Kidney epithelial cell (primary cell): ENCODE results near the gene CABP1. TPM values are rescaled to one million over a fixed set of nuclear protein-coding genes. Genes with fewer than 3 reads are reported as not detected.

Experiments
- DNase-seq: peaks from one replicate; pipeline ENCODE4 v3.0.0-alpha.2; 2010; ENCODE audit warnings: low read depth
- H3K27me3 ChIP-seq: 2 replicates; pipeline ENCODE4 v1.6.0; 2011; ENCODE audit warnings: low read length; ENCODE audit not compliant: control insufficient read depth, insufficient read depth
- H3K36me3 ChIP-seq: 2 replicates; pipeline ENCODE4 v1.5.1; 2011; ENCODE audit warnings: low read length; ENCODE audit not compliant: control insufficient read depth, insufficient read depth
- H3K4me3 ChIP-seq: 2 replicates; pipeline ENCODE4 v1.5.1; 2011; ENCODE audit warnings: low read depth, mild to moderate bottlenecking, control low read depth, low read length
- CTCF ChIP-seq: IDR thresholded peaks from 2 replicates; pipeline ENCODE4 v1.5.1; 2011; ENCODE audit warnings: mild to moderate bottlenecking, moderate library complexity, low read length, control low read depth, inconsistent platforms; ENCODE audit not compliant: insufficient read depth, poor library complexity, severe bottlenecking
- total RNA-seq: library from RNA; depleted of rRNA; stranded (reverse); fragments of >200 nt; gene quantifications from 2 replicates; pipeline ENCODE4 v1.2.3, GENCODE V29; 2015

CABP1 gene
- total RNA-seq, 1 donor from 2014 or later: not detected

GRCh38 chr12:120661432-120661831 is 21.0 kb downstream of the CABP1 start:
- TF ChIP-seq CTCF: no peak
- Histone ChIP-seq H3K27me3 (peaks cover 8% of the 10 kb centered on the region), H3K36me3 (no peaks in the 10 kb centered on the region), H3K4me3 (no peak overlapping the region)
- no peak for DNase-seq

- TF ChIP-seq CTCF: no peak
- no peak for DNase-seq
- Histone ChIP-seq H3K4me3 (no peak overlapping the region), H3K27me3 (peaks cover 8% of the 10 kb centered on the region), H3K36me3 (no peaks in the 10 kb centered on the region)
These were observed 22.5 kb downstream of the CABP1 start for GRCh38 chr12:120662879-120663278.

- Histone ChIP-seq H3K27me3 (peaks cover 2% of the 10 kb centered on the region), H3K36me3 (no peaks in the 10 kb centered on the region), H3K4me3 (no peak overlapping the region)
- TF ChIP-seq CTCF: no peak
- DNase-seq: no peak
These were observed 23.3 kb downstream of the CABP1 start for GRCh38 chr12:120663741-120664140.

GRCh38 chr12:120666571-120667390 is 26.4 kb downstream of the CABP1 start:
- no peak overlapping the region for H3K4me3 ChIP-seq
- DNase-seq: no peak
- no peak for TF ChIP-seq CTCF
- no peaks in the 10 kb centered on the region for H3K27me3 ChIP-seq
- H3K36me3 ChIP-seq: no peaks in the 10 kb centered on the region

- Histone ChIP-seq H3K4me3 (no peak overlapping the region), H3K36me3 (no peaks in the 10 kb centered on the region), H3K27me3 (no peaks in the 10 kb centered on the region)
- TF ChIP-seq CTCF: no peak
- no peak for DNase-seq
These were observed 27.9 kb downstream of the CABP1 start for GRCh38 chr12:120668091-120668867.
